ENCODE results near the gene ZNF224.

DNA sequence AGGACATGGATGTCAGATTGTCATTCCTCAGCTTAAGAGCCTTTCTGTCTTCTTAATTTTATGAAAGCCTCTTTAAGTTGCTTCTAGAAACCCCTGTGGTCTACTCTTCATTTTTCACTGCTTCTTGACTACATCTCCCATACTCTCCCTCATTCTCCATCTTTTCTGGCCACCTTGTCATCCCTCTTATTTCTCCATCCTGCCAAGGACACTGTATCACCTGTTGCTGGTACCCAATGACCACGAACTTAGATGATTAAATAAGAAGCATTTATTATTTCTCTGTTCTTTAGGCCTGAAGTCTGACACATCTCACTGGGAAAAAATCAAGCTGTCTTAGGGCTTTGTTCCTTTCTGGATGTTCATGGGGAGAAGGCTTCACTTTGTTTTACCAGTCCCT is 33.1 kb upstream of the ZNF224 start:
- TF ChIP-seq, protein P1, sequence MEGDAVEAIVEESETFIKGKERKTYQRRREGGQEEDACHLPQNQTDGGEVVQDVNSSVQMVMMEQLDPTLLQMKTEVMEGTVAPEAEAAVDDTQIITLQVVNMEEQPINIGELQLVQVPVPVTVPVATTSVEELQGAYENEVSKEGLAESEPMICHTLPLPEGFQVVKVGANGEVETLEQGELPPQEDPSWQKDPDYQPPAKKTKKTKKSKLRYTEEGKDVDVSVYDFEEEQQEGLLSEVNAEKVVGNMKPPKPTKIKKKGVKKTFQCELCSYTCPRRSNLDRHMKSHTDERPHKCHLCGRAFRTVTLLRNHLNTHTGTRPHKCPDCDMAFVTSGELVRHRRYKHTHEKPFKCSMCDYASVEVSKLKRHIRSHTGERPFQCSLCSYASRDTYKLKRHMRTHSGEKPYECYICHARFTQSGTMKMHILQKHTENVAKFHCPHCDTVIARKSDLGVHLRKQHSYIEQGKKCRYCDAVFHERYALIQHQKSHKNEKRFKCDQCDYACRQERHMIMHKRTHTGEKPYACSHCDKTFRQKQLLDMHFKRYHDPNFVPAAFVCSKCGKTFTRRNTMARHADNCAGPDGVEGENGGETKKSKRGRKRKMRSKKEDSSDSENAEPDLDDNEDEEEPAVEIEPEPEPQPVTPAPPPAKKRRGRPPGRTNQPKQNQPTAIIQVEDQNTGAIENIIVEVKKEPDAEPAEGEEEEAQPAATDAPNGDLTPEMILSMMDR (IDR thresholded peaks at IDR 0.05): no peak
- TF ChIP-seq EP300 (IDR thresholded peaks at IDR 0.05) (no peak), POLR2AphosphoS5 (IDR thresholded peaks at IDR 0.05) (no peak)
